HCT116 (cell line): Measurements from ENCODE around the gene SLC36A2. TPM values are rescaled to one million over a fixed set of nuclear protein-coding genes. Genes with fewer than 3 reads are reported as not detected.

Experiments used
- ATAC-seq: fragments of 200-7000 bp; cut with Tn5 transposase; 2 replicates; pipeline ENCODE4 v1.9.1; 2020; ENCODE audit warnings: mild to moderate bottlenecking, moderate library complexity
- Bru-seq: library from RNA; stranded (reverse); fragments of 400-500 nt; gene quantifications from one replicate; lab custom pipeline; 2021; lab: Mats Ljungman, UMichigan
- BruChase-seq, 2 experiments: library from RNA; stranded (reverse); fragments of 400-500 nt; gene quantifications; one replicate each; lab custom pipeline; 2021; lab: Mats Ljungman, UMichigan
- BruUV-seq: library from RNA; stranded (reverse); fragments of 400-500 nt; replicated peaks from 2 replicates; lab custom pipeline; 2021; lab: Mats Ljungman, UMichigan
- CTCF ChIA-PET: fragments of 300-600 bp; sonication (Branson Sonifier 250); formaldehyde crosslinking; loops from one replicate; lab custom pipeline; 2021; ENCODE audit warnings: antibody characterized with exemption; lab: Charles Lee
- POLR2A ChIA-PET: fragments of 300-600, 350-600 bp; sonication (Branson Sonifier 250); formaldehyde crosslinking; loops from one replicate; lab custom pipeline; 2021; ENCODE audit warnings: antibody characterized with exemption; lab: Charles Lee
- RAD21 ChIA-PET, 2 experiments: fragments of 300-600 bp; sonication (Branson Sonifier 250); formaldehyde crosslinking; loops; one replicate each; lab custom pipeline; 2023; ENCODE audit warnings: low total read pairs in 2 of 2; ENCODE audit not compliant: uncharacterized antibody in 2 of 2, unreplicated experiment in 2 of 2, low non-redundant PET in 1 of 2; lab: Charles Lee
- DNase-seq: peaks from one replicate; pipeline ENCODE4 v3.0.0-alpha.2; 2010; ENCODE audit warnings: low read depth, low spot score
- H2AFZ ChIP-seq: fragments of 200-600 bp; shearing (Covaris generic), sonication (generic); 2 replicates; pipeline ENCODE4 v1.6.1; 2017; ENCODE audit warnings: low read depth, mixed run types, mixed read lengths, antibody characterized with exemption, low read length; ENCODE audit not compliant: poor library complexity, severe bottlenecking
- H3K27ac ChIP-seq: 2 replicates; pipeline ENCODE4 v1.5.1; 2012; ENCODE audit warnings: low read depth, low read length
- H3K27me3 ChIP-seq: fragments of 200-600 bp; sonication (generic); 2 replicates; pipeline ENCODE4 v1.6.1; 2016; ENCODE audit warnings: mixed run types, low read length, mixed read lengths; ENCODE audit not compliant: insufficient read depth
- H3K36me3 ChIP-seq, 2 experiments: fragments of 200-500 bp in 1 of 2; fragments of 200-600 bp in 1 of 2; sonication (Bioruptor generic) in 1 of 2; sonication (generic) in 1 of 2; 2 replicates each; pipeline versions ENCODE4 v1.5.1 to v1.6.1; 2014 to 2016; ENCODE audit warnings: low read length in 2 of 2, inconsistent platforms in 1 of 2, mixed read lengths in 1 of 2, mixed run types in 1 of 2; ENCODE audit not compliant: insufficient read depth in 2 of 2, control insufficient read depth in 1 of 2
- H3K4me1 ChIP-seq, 2 experiments: fragments of 200-600 bp in 1 of 2; sonication (generic) in 1 of 2; 2 replicates each; pipeline versions ENCODE4 v1.5.1 to v1.6.1; 2012 to 2017; ENCODE audit warnings: low read length in 2 of 2, inconsistent platforms in 1 of 2, mild to moderate bottlenecking in 1 of 2, mixed read lengths in 1 of 2, mixed run types in 1 of 2, moderate library complexity in 1 of 2; ENCODE audit not compliant: insufficient read depth in 2 of 2, control insufficient read depth in 1 of 2
- H3K4me2 ChIP-seq: fragments of 200-600 bp; sonication (generic); 2 replicates; pipeline ENCODE4 v1.6.1; 2017; ENCODE audit warnings: mixed run types, low read length, mixed read lengths
- H3K4me3 ChIP-seq, 2 experiments: fragments of 200-600 bp in 1 of 2; sonication (generic) in 1 of 2; replicated peaks in 1 of 2; 2 replicates each; pipeline ENCODE4 v1.5.1; 2011 to 2016; ENCODE audit warnings: low read length in 2 of 2, control low read depth in 1 of 2, low read depth in 1 of 2, mild to moderate bottlenecking in 1 of 2, mixed read lengths in 1 of 2, mixed run types in 1 of 2
- H3K79me2 ChIP-seq: fragments of 200-600 bp; sonication (generic); 2 replicates; pipeline ENCODE4 v1.6.1; 2017; ENCODE audit warnings: mild to moderate bottlenecking, mixed run types, low read length, moderate library complexity, mixed read lengths; ENCODE audit not compliant: insufficient read depth
- H3K9ac ChIP-seq: fragments of 200-600 bp; sonication (generic); 2 replicates; pipeline ENCODE4 v1.6.1; 2016; ENCODE audit warnings: low read length, mixed read lengths
- H3K9me2 ChIP-seq: fragments of 200-600 bp; sonication (generic), shearing (Covaris generic); 2 replicates; pipeline ENCODE4 v1.6.1; 2017; ENCODE audit warnings: mixed run types, mild to moderate bottlenecking, moderate library complexity; ENCODE audit not compliant: insufficient read depth
- H3K9me3 ChIP-seq, 2 experiments: fragments of 200-500 bp in 1 of 2; fragments of 200-600 bp in 1 of 2; sonication (Bioruptor generic) in 1 of 2; sonication (generic) in 1 of 2; 2 replicates each; pipeline ENCODE4 v1.6.1; 2014 to 2017; ENCODE audit warnings: low read length in 2 of 2, mixed read lengths in 2 of 2, inconsistent platforms in 1 of 2, low read depth in 1 of 2, mild to moderate bottlenecking in 1 of 2, mixed run types in 1 of 2, moderate library complexity in 1 of 2; ENCODE audit not compliant: control insufficient read depth in 1 of 2, insufficient read depth in 1 of 2
- H4K20me1 ChIP-seq: fragments of 200-600 bp; sonication (generic), shearing (Covaris generic); 2 replicates; pipeline ENCODE4 v1.6.1; 2017; ENCODE audit warnings: mixed run types, mild to moderate bottlenecking, moderate library complexity; ENCODE audit not compliant: insufficient read depth
- EGR1 ChIP-seq: IDR thresholded peaks from 2 replicates; pipeline ENCODE4 v1.6.1; 2012; ENCODE audit warnings: low read depth
- JUND ChIP-seq: IDR thresholded peaks from 2 replicates; pipeline ENCODE4 v1.6.1; 2012
- POLR2AphosphoS5 ChIP-seq: IDR thresholded peaks from 2 replicates; pipeline ENCODE4 v1.6.1; 2011; ENCODE audit warnings: mild to moderate bottlenecking, low read depth, low read length, moderate library complexity
- YY1 ChIP-seq: IDR thresholded peaks from 2 replicates; pipeline ENCODE4 v1.6.1; 2011; ENCODE audit warnings: low read length, low read depth, moderate library complexity, mild to moderate bottlenecking; ENCODE audit not compliant: insufficient replicate concordance; ENCODE audit errors: extremely low read depth
- ZFX ChIP-seq: fragments of 450-650 bp; IDR thresholded peaks from 2 replicates; pipeline ENCODE4 v1.6.1; 2017
- ZNF274 ChIP-seq: fragments of 200-500 bp; sonication (Bioruptor generic); IDR thresholded peaks from 2 replicates; pipeline ENCODE4 v1.6.1; 2014; ENCODE audit warnings: mild to moderate bottlenecking, low read depth, low read length, inconsistent platforms
- intact Hi-C: fragments of 100-400 bp; cut with micrococcal nuclease; formaldehyde crosslinking; loops from 2 replicates; pipeline ENCODE4 v1.10.0; 2022
- long read RNA-seq: library from polyadenylated mRNA; unstranded; transcript quantifications from one replicate; pipeline ENCODE4 v2.0.0, GENCODE V29; 2021; ENCODE audit not compliant: unreplicated experiment
- polyA plus RNA-seq: library from polyadenylated mRNA; unstranded; fragments of >200 nt; gene quantifications from 2 replicates; pipeline ENCODE4 v1.2.1, GENCODE V29; 2012; ENCODE audit warnings: missing spikeins
- total RNA-seq: library from RNA; stranded (reverse); gene quantifications from one replicate; pipeline ENCODE4 v1.2.1, GENCODE V29; 2021; ENCODE audit not compliant: unreplicated experiment
- TF ChIP-seq, protein P1 (sequence below): IDR thresholded peaks from 2 replicates; pipeline ENCODE4 v1.6.1; 2012; ENCODE audit warnings: low read depth
- TF ChIP-seq, protein P2 (sequence below), 3 experiments: fragments of 200-600 bp in 1 of 3; sonication (generic) in 1 of 3; IDR thresholded peaks in 2 of 3; conservative IDR thresholded peaks in 1 of 3; 2 replicates each; pipeline ENCODE4 v1.5.1; 2012 to 2017; ENCODE audit warnings: low read depth in 2 of 3, low read length in 2 of 3, antibody characterized with exemption in 1 of 3, borderline replicate concordance in 1 of 3, control low read depth in 1 of 3, mild to moderate bottlenecking in 1 of 3, mixed read lengths in 1 of 3, mixed run types in 1 of 3, moderate library complexity in 1 of 3; ENCODE audit not compliant: insufficient read depth in 1 of 3

The SLC36A2 gene
- total RNA-seq = not detected
- 0.01 TPM in 1 of 2 replicates, not detected in the other for polyA plus RNA-seq
- percentile 7 among the genes with signal in this experiment for Bru-seq, nascent RNA
- BruChase-seq, experiment 1, labeled RNA remaining after a 6-hour chase = not detected
- BruChase-seq, experiment 2, labeled RNA remaining after a 2-hour chase = percentile 5 among the genes with signal in this experiment
- long read RNA-seq = 0 reads

DNA sequence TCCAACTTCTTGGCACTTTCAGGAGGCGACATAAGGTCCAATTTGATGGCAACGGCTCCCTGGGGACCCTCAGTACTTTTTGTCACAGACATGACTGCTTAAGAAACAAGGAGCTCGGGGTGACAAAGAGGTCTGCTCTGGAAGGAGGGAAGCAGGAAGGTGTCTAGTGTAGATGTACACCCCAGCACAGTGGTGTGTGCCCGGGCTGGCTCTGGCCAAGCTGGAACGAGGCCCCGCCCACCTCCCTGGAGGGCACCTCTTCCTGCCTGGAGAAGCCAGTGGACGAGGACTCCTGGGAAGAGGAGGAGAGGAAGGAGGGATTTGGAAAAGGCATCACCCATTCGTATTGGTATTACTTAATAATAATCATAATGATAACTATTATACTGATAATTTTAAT is at the start of gene SLC36A2:
Gene SLC36A2, minus strand, starts transcription at position 191 of the 400 bp plus-strand sequence. Its CDS starts 99 bp downstream, at position 92.
- TF ChIP-seq, protein P1, sequence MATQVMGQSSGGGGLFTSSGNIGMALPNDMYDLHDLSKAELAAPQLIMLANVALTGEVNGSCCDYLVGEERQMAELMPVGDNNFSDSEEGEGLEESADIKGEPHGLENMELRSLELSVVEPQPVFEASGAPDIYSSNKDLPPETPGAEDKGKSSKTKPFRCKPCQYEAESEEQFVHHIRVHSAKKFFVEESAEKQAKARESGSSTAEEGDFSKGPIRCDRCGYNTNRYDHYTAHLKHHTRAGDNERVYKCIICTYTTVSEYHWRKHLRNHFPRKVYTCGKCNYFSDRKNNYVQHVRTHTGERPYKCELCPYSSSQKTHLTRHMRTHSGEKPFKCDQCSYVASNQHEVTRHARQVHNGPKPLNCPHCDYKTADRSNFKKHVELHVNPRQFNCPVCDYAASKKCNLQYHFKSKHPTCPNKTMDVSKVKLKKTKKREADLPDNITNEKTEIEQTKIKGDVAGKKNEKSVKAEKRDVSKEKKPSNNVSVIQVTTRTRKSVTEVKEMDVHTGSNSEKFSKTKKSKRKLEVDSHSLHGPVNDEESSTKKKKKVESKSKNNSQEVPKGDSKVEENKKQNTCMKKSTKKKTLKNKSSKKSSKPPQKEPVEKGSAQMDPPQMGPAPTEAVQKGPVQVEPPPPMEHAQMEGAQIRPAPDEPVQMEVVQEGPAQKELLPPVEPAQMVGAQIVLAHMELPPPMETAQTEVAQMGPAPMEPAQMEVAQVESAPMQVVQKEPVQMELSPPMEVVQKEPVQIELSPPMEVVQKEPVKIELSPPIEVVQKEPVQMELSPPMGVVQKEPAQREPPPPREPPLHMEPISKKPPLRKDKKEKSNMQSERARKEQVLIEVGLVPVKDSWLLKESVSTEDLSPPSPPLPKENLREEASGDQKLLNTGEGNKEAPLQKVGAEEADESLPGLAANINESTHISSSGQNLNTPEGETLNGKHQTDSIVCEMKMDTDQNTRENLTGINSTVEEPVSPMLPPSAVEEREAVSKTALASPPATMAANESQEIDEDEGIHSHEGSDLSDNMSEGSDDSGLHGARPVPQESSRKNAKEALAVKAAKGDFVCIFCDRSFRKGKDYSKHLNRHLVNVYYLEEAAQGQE = no peak
- TF ChIP-seq, protein P2, sequence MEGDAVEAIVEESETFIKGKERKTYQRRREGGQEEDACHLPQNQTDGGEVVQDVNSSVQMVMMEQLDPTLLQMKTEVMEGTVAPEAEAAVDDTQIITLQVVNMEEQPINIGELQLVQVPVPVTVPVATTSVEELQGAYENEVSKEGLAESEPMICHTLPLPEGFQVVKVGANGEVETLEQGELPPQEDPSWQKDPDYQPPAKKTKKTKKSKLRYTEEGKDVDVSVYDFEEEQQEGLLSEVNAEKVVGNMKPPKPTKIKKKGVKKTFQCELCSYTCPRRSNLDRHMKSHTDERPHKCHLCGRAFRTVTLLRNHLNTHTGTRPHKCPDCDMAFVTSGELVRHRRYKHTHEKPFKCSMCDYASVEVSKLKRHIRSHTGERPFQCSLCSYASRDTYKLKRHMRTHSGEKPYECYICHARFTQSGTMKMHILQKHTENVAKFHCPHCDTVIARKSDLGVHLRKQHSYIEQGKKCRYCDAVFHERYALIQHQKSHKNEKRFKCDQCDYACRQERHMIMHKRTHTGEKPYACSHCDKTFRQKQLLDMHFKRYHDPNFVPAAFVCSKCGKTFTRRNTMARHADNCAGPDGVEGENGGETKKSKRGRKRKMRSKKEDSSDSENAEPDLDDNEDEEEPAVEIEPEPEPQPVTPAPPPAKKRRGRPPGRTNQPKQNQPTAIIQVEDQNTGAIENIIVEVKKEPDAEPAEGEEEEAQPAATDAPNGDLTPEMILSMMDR (IDR thresholded peaks at IDR 0.05 in 2 of 3, conservative IDR thresholded peaks at IDR 0.05 in 1 of 3; ENCODE audit: borderline replicate concordance in 1 of 3, insufficient read depth in 1 of 3, low read depth in 2 of 3, low read length in 2 of 3) = no peak
- TF ChIP-seq ZFX = no peak
- no peak for TF ChIP-seq ZNF274
- no peak for TF ChIP-seq POLR2AphosphoS5
- no peak for TF ChIP-seq YY1
- TF ChIP-seq JUND = no peak
- no peak for TF ChIP-seq EGR1
- H2AFZ ChIP-seq = no peak within 1 kb of the TSS
- H3K36me3 ChIP-seq = no peaks in the 10 kb centered on the region
- H3K4me1 ChIP-seq = no peaks in the 10 kb centered on the region
- POLR2A ChIA-PET = no interaction called here
- intact Hi-C loops = no loop called here
- no peaks in the 10 kb centered on the region for H3K9me3 ChIP-seq
- H3K9ac ChIP-seq = no peak within 1 kb of the TSS
- no peak within 1 kb of the TSS for H3K4me3 ChIP-seq
- ATAC-seq (peak; percentile 40; the same call in 1 of the 2 replicates), DNase-seq (no peak)
- CTCF ChIA-PET = no interaction called here
- H3K27ac ChIP-seq = no peak within 1 kb of the TSS
- H3K27me3 ChIP-seq = peaks cover 61% of the 10 kb centered on the region
- no peaks in the 10 kb centered on the region for H3K9me2 ChIP-seq
- no peaks in the 10 kb centered on the region for H3K79me2 ChIP-seq
- H4K20me1 ChIP-seq = no peaks in the 10 kb centered on the region
- RAD21 ChIA-PET = no interaction called here
- no peak within 1 kb of the TSS for H3K4me2 ChIP-seq
- no TSS peak for BruUV-seq
